ENCODE data around the gene GBP6.
A peak's percentile ranks its signal among the peaks of the same experiment; 100 is the strongest.
"Not testable (repeated sequence)": the region's sequence is repeated elsewhere in the genome, so short reads cannot be mapped to it uniquely, and the experiment has no call there.

The GBP6 gene

DNA sequence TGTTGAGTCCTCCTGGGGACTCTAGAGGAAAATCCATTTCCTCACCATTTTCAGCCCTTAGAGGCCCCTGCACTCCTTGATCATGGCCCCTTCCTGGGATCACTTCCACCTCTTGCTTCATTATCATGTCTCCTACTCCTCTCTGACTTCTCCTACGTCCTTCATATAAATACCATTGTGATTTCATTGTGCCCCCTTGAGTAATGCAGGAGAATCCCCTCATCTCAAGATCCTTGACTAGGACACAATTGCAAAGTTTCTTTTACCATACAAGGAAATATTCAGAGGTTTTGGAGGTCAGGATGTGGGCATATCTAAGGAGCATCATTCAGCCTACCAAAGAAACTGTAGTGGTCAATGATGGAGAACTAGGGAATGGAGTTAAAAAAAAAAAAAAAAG is 8.8 kb upstream of the GBP6 start:
- TF ChIP-seq JUND (IDR thresholded peaks at IDR 0.05; ENCODE audit: low read depth): no peak
- in situ Hi-C loops (cut with HindIII; ENCODE audit: low pct_unique_long_range_greater_than_20kb, low sequenced_read_pairs): no loop called here
- no peak for DNase-seq (ENCODE audit: low read depth in 1 of 2, low spot score in 1 of 2)

DNA sequence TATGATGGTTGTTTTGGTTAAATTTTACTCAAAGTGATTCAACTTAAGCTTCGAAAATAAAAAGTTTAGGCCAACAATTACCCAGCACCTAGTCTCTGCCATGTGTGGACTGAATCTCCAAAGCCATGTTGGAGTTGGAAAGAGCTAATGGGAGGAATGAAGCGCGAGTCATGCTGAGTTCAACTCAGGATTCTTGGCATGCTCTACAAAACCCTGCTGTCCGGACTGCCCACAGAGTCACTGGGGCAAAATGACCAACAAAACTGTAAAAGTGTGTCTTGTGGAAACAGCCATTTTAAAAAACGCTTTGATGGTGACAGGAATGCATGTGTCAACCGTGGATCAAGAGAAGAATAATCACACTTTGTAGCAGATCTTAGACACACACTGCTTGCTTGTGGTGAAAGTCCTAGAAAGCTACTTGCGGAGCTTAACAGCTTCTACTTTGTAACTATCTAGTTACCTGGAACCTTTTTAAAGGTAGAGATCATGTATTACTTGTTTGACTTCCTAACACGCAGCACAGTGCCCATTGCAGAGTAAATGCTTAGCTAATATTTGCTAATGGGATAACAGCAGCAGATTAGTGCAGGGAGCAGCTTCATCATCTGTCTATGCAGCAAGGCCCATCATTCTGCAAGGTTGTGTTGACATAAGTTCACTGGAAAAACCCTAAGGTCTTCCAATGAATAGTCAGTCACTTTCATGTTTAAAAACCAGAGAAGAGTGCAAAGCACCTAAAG is 7.0 kb upstream of the GBP6 start:
- in situ Hi-C loops (cut with HindIII; ENCODE audit: low pct_unique_long_range_greater_than_20kb, low sequenced_read_pairs): no loop called here
- no peak for TF ChIP-seq JUND (IDR thresholded peaks at IDR 0.05; ENCODE audit: low read depth)
- no peak for DNase-seq (ENCODE audit: low read depth in 1 of 2, low spot score in 1 of 2)

DNA sequence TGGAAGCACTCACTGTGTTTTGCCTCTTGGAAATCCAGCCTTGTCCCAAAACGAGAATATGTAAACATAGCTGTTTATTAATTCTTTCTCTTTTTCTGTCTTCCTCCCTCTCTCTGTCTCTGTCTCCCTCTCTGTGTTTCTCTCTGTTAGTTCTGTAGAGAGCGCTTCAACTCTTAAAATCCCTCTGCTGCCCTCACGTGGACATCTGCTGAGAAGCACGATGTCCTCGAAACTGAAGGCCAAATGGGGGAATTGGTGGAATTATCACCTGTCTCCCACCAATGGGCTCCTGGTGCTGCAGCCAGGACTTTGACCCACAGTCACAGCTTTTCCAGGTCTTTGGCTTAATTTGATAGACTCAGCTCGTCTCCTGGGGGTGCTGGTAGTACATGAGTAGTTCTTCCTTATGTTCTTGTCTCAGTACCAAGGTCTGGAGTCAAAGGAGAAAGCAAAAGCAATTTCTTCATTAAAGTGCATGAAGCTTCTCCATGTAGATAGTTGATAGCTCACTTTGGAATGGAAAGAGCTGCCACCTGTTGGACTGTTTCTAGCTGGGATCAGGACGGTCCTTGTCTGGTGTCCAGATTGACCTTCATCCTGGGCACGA is 5.5 kb upstream of the GBP6 start:
- no peak for TF ChIP-seq JUND (IDR thresholded peaks at IDR 0.05; ENCODE audit: low read depth)
- in situ Hi-C loops (cut with HindIII; ENCODE audit: low pct_unique_long_range_greater_than_20kb, low sequenced_read_pairs): no loop called here
- peak; percentile 34 to 71 for DNase-seq (ENCODE audit: low read depth in 1 of 2, low spot score in 1 of 2)

DNA sequence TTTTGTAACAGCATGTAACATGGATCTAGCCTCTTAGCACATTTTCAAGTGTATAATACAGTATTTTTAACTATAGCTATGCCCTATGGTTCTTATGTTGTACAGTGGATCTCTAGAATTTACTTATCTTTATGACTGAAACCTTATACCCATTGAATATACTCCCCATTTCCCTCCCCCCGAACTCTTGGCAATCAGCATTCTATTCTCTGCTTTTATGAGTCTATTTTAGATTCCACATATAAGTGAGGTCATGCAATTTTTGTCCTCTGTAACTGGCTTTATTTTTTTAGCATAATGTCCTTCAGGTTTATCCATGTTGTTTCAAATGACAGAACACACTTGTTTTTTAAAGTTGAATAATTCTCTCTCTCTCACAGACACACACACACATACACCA is 3.1 kb upstream of the GBP6 start:
- TF ChIP-seq JUND (IDR thresholded peaks at IDR 0.05; ENCODE audit: low read depth): no peak
- no peak for DNase-seq (ENCODE audit: low read depth in 1 of 2, low spot score in 1 of 2)
- in situ Hi-C loops (cut with HindIII; ENCODE audit: low pct_unique_long_range_greater_than_20kb, low sequenced_read_pairs): no loop called here

DNA sequence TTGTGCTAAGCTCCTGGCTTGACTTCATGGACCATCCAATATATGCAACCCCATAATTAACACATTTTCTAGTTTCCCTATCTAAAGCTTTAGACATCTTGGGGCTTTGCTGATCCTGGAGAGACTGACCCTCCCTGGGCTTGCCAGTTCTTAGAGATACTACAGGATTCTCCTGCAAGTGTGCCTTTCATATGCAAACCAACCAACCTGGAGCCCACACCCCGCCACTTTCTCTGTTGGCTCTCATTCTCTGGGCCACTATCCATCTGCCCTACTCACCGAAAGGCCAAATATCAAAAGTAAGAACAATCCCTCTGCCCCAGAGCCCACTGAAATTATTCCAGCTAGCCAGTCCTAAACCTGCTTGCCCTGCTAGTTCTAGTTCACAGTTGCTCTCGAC is 2.2 kb upstream of the GBP6 start:
- TF ChIP-seq JUND (IDR thresholded peaks at IDR 0.05; ENCODE audit: low read depth): no peak
- in situ Hi-C loops (cut with HindIII; ENCODE audit: low pct_unique_long_range_greater_than_20kb, low sequenced_read_pairs): no loop called here
- no peak for DNase-seq (ENCODE audit: low read depth in 1 of 2, low spot score in 1 of 2)

DNA sequence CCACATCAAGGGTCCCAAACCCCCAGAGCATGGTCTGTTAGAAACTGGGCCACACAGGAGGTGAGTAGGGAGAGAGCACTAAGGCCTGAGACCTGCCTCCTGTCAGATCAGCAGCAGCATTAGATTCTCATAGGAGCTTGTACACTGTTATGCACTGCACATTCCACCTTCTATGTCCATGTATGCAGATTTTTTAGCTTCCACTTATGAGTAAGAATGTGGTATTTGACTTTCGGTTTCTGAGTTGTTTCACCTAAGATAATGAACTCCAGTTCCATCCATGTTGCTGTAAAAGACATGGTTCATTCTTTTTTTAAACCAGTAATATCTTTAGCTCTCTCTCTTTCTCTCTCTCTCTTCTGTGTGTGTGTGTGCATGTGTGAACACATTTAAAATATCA is 663 bp upstream of the GBP6 start:
- no peak for TF ChIP-seq JUND (IDR thresholded peaks at IDR 0.05; ENCODE audit: low read depth)
- DNase-seq (ENCODE audit: low read depth in 1 of 2, low spot score in 1 of 2): no peak
- in situ Hi-C loops (cut with HindIII; ENCODE audit: low pct_unique_long_range_greater_than_20kb, low sequenced_read_pairs): no loop called here

DNA sequence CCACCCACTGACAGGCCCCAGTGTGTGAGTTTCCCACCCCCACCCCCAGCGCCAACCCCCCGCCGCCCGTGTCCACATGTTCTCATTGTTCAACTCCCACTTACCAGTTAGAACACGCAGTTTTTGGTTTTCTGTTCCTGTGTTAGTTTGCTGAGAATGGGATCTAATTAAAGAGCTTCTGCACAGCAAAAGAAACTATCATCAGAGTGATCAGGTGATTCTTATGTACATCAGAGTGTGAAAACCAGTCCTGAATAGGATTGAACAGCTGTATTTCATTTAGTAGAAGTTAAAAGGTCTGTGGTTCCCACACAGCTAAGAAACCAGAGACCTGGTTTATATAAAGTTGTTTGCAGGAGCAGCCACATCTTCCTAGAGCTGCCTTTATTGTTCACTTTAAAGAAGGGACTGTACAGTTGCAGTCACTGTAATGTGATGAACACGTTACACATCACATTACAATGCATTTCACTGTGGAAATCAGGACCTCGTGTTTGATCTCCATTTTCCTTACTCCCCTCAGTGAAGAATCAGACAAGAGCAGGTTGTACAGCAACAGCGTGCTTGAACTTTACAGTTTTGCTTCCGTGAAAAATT is 1.2 kb downstream of the GBP6 start:
- no peak for TF ChIP-seq JUND (IDR thresholded peaks at IDR 0.05; ENCODE audit: low read depth)
- DNase-seq (ENCODE audit: low read depth in 1 of 2, low spot score in 1 of 2): no peak
- in situ Hi-C loops (cut with HindIII; ENCODE audit: low pct_unique_long_range_greater_than_20kb, low sequenced_read_pairs): no loop called here

DNA sequence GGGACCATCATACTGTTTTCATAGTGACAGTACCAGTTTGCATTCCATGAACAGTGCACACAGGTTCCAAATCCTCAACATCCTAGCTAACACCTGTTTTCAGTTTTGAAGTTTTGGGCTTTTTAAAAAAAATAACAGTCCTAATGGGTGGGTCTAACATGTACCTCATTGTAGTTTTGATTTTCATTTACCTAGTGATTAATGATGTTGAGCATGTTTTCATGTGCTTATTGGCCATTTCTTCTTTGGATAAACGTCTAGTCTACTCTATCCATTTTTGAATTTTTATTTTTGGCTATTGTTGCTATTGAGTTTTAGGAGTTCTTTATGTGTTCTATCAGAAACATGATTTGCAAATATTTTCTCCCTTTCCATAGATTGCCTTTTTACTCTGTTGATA is 3.4 kb downstream of the GBP6 start:
- no peak for DNase-seq (ENCODE audit: low read depth in 1 of 2, low spot score in 1 of 2)
- in situ Hi-C loops (cut with HindIII; ENCODE audit: low pct_unique_long_range_greater_than_20kb, low sequenced_read_pairs): no loop called here
- TF ChIP-seq JUND (IDR thresholded peaks at IDR 0.05; ENCODE audit: low read depth): no peak

DNA sequence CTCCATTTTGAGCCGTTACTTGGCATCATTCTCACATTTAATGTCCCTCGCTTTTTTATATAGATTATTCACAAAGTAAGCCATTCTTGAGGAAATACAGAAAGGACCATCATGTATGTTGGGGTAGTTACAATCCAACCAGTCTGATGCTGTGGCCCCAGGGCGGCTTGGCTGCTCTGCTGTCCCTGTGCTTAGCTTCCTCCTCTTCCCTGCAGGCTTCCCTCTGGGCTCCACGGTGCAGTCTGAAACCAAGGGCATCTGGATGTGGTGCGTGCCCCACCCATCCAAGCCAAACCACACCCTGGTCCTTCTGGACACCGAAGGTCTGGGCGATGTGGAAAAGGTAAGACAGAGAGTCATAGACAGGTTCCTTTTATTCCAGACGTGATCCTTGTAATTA is 5.5 kb downstream of the GBP6 start:
- in situ Hi-C loops (cut with HindIII; ENCODE audit: low pct_unique_long_range_greater_than_20kb, low sequenced_read_pairs): no loop called here
- no peak for TF ChIP-seq JUND (IDR thresholded peaks at IDR 0.05; ENCODE audit: low read depth)
- DNase-seq (ENCODE audit: low read depth in 1 of 2, low spot score in 1 of 2): no peak

DNA sequence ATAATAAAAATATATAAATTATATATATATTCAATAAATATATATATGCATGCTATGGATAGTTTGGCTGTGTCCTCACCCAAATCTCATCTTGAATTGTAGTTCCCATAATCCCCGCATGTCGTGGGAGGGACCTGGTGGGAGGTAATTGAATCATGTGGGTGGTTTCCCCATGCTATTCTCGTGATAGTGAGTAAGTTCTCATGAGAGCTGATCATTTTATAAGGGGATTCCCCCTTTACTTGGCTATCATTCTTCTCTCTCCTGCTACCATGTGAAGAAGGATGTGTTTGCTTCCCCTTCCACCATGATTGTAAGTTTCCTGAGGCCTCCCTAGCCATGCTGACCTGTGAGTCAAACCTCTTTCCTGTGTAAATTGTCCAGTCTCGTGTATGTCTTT is 10.0 kb downstream of the GBP6 start:
- in situ Hi-C loops (cut with HindIII; ENCODE audit: low pct_unique_long_range_greater_than_20kb, low sequenced_read_pairs): not testable (repeated sequence)

DNA sequence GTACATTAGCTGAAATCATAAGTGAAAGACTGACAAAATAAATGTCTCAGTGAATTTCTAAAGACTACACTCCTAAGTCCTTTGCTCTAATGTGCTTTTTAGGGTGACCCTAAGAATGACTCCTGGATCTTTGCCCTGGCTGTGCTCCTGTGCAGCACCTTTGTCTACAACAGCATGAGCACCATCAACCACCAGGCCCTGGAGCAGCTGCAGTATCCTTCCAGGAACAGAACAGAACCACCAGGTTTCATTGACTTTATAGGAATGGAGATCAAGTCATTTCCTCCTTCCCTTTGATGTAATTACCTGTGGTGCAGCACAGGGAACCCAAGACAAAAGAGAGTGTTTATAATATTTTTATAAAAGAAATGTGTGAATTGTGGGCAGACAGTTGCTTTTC is 14.1 kb downstream of the GBP6 start:
- DNase-seq (ENCODE audit: low read depth in 1 of 2, low spot score in 1 of 2): no peak
- TF ChIP-seq JUND (IDR thresholded peaks at IDR 0.05; ENCODE audit: low read depth): no peak
- in situ Hi-C loops (cut with HindIII; ENCODE audit: low pct_unique_long_range_greater_than_20kb, low sequenced_read_pairs): no loop called here

More for the DNA sequence above, 10.0 kb downstream of the GBP6 start:
- DNase-seq (ENCODE audit: low read depth in 1 of 2, low spot score in 1 of 2): not testable (repeated sequence)

DNA sequence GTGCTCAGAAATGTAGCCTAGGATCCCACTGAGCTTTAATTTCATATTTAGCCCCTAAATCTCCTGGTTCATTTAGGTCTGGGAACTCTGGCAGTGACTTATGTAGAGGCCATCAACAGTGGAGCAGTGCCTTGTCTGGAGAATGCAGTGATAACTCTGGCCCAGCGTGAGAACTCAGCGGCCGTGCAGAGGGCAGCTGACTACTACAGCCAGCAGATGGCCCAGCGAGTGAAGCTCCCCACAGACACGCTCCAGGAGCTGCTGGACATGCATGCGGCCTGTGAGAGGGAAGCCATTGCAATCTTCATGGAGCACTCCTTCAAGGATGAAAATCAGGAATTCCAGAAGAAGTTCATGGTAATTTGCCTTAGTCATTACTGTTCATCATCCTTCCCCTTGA is 17.8 kb downstream of the GBP6 start:
- in situ Hi-C loops (cut with HindIII; ENCODE audit: low pct_unique_long_range_greater_than_20kb, low sequenced_read_pairs): no loop called here
- TF ChIP-seq JUND (IDR thresholded peaks at IDR 0.05; ENCODE audit: low read depth): no peak
- no peak for DNase-seq (ENCODE audit: low read depth in 1 of 2, low spot score in 1 of 2)

DNA sequence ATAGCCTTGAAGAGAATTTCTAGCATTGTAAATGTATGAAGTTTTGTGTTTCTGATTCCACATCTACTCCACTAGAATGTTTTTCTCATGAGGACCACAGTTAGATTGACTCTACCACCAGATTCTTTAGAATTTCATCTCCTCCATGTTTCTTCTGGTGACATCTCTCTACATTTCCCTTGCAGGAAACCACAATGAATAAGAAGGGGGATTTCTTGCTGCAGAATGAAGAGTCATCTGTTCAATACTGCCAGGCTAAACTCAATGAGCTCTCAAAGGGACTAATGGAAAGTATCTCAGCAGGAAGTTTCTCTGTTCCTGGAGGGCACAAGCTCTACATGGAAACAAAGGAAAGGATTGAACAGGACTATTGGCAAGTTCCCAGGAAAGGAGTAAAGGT is 18.6 kb downstream of the GBP6 start:
- in situ Hi-C loops (cut with HindIII; ENCODE audit: low pct_unique_long_range_greater_than_20kb, low sequenced_read_pairs): no loop called here
- no peak for TF ChIP-seq JUND (IDR thresholded peaks at IDR 0.05; ENCODE audit: low read depth)
- DNase-seq (ENCODE audit: low read depth in 1 of 2, low spot score in 1 of 2): no peak

Measured in T47D (cell line).